ENCODE results near the gene PIAS1. TPM values are rescaled to one million over a fixed set of nuclear protein-coding genes. Genes with fewer than 3 reads are reported as not detected.

PIAS1 gene
- total and polyA plus RNA-seq, 9 of the 15 experiments (the other 6 are each of a cell fraction or from before 2014, with no cell fraction given), result 18.0 to 59.1 (median 28.5) TPM

DNA sequence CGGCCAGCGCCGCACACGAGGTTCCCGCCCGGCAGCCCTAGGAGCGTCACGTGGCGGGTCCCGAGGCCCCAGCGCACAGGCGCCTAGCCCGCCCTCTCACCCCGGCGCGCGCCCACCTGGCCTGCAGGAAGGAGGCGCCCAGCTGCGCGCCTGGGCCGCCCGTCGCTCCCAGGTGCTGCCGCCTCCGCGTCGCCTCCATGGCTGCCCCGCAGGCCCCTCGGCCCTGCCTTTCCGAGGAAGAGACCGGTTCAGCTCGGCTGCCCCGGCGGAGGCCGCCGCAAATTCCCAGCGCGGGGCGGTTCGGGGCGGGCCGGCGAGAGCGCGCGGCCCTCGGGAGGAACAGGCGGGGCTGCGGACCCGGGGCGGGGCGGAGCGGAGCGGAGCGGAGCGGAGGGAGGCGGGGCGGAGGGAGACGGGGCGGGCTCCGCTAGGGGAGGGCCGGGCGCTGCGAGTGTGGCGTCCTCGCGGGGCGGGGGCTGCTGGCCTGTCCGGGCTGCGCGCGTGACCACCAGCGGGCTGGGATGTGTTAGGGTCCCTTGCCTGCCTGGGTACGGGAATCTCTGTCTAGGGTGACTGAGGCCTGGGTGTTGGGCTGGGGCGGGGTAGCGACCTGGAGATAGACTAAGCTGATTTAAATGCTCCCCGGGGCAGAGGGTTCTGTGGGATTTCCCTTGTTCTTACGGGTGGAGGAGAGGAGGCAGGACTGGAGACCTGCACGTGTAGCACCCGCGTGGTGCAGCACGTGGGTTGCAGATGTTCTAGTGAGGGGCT is 175.5 kb downstream of the PIAS1 start, which contains the start of gene CLN6 (continued):
- TF ChIP-seq, protein P1, sequence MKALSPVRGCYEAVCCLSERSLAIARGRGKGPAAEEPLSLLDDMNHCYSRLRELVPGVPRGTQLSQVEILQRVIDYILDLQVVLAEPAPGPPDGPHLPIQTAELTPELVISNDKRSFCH (CRISPR knock-in tag; IDR thresholded peaks at IDR 0.05), result no peak
- TF ChIP-seq, protein P1 (tag; IDR thresholded peaks at IDR 0.05), result peak; percentile 63
- 0 out of 2 replicates have a peak, but pooled peaks have one; percentile 58 for TF ChIP-seq LCOR (CRISPR knock-in tag; IDR thresholded peaks at IDR 0.05)
- TF ChIP-seq, protein P2, sequence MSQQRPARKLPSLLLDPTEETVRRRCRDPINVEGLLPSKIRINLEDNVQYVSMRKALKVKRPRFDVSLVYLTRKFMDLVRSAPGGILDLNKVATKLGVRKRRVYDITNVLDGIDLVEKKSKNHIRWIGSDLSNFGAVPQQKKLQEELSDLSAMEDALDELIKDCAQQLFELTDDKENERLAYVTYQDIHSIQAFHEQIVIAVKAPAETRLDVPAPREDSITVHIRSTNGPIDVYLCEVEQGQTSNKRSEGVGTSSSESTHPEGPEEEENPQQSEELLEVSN (IDR thresholded peaks at IDR 0.05; ENCODE audit: borderline replicate concordance in 1 of 2, extremely low read depth in 1 of 2, insufficient read depth in 1 of 2, insufficient read length in 1 of 2, low read depth in 1 of 2, low read length in 1 of 2, poor library complexity in 1 of 2, severe bottlenecking in 1 of 2), result peak; percentile 98 to 100
- TF ChIP-seq, protein P3, sequence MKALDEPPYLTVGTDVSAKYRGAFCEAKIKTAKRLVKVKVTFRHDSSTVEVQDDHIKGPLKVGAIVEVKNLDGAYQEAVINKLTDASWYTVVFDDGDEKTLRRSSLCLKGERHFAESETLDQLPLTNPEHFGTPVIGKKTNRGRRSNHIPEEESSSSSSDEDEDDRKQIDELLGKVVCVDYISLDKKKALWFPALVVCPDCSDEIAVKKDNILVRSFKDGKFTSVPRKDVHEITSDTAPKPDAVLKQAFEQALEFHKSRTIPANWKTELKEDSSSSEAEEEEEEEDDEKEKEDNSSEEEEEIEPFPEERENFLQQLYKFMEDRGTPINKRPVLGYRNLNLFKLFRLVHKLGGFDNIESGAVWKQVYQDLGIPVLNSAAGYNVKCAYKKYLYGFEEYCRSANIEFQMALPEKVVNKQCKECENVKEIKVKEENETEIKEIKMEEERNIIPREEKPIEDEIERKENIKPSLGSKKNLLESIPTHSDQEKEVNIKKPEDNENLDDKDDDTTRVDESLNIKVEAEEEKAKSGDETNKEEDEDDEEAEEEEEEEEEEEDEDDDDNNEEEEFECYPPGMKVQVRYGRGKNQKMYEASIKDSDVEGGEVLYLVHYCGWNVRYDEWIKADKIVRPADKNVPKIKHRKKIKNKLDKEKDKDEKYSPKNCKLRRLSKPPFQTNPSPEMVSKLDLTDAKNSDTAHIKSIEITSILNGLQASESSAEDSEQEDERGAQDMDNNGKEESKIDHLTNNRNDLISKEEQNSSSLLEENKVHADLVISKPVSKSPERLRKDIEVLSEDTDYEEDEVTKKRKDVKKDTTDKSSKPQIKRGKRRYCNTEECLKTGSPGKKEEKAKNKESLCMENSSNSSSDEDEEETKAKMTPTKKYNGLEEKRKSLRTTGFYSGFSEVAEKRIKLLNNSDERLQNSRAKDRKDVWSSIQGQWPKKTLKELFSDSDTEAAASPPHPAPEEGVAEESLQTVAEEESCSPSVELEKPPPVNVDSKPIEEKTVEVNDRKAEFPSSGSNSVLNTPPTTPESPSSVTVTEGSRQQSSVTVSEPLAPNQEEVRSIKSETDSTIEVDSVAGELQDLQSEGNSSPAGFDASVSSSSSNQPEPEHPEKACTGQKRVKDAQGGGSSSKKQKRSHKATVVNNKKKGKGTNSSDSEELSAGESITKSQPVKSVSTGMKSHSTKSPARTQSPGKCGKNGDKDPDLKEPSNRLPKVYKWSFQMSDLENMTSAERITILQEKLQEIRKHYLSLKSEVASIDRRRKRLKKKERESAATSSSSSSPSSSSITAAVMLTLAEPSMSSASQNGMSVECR (CRISPR knock-in tag; IDR thresholded peaks at IDR 0.05), result peak; percentile 64; the same call in 1 of the 2 replicates
- peak; percentile 89; the same call in 1 of the 2 replicates for TF ChIP-seq FOXP1 (CRISPR knock-in tag; IDR thresholded peaks at IDR 0.05)
- no peak for TF ChIP-seq KLF1 (tag; IDR thresholded peaks at IDR 0.05)
- no peak for TF ChIP-seq MCM3 (IDR thresholded peaks at IDR 0.05)
- TF ChIP-seq, protein P4, sequence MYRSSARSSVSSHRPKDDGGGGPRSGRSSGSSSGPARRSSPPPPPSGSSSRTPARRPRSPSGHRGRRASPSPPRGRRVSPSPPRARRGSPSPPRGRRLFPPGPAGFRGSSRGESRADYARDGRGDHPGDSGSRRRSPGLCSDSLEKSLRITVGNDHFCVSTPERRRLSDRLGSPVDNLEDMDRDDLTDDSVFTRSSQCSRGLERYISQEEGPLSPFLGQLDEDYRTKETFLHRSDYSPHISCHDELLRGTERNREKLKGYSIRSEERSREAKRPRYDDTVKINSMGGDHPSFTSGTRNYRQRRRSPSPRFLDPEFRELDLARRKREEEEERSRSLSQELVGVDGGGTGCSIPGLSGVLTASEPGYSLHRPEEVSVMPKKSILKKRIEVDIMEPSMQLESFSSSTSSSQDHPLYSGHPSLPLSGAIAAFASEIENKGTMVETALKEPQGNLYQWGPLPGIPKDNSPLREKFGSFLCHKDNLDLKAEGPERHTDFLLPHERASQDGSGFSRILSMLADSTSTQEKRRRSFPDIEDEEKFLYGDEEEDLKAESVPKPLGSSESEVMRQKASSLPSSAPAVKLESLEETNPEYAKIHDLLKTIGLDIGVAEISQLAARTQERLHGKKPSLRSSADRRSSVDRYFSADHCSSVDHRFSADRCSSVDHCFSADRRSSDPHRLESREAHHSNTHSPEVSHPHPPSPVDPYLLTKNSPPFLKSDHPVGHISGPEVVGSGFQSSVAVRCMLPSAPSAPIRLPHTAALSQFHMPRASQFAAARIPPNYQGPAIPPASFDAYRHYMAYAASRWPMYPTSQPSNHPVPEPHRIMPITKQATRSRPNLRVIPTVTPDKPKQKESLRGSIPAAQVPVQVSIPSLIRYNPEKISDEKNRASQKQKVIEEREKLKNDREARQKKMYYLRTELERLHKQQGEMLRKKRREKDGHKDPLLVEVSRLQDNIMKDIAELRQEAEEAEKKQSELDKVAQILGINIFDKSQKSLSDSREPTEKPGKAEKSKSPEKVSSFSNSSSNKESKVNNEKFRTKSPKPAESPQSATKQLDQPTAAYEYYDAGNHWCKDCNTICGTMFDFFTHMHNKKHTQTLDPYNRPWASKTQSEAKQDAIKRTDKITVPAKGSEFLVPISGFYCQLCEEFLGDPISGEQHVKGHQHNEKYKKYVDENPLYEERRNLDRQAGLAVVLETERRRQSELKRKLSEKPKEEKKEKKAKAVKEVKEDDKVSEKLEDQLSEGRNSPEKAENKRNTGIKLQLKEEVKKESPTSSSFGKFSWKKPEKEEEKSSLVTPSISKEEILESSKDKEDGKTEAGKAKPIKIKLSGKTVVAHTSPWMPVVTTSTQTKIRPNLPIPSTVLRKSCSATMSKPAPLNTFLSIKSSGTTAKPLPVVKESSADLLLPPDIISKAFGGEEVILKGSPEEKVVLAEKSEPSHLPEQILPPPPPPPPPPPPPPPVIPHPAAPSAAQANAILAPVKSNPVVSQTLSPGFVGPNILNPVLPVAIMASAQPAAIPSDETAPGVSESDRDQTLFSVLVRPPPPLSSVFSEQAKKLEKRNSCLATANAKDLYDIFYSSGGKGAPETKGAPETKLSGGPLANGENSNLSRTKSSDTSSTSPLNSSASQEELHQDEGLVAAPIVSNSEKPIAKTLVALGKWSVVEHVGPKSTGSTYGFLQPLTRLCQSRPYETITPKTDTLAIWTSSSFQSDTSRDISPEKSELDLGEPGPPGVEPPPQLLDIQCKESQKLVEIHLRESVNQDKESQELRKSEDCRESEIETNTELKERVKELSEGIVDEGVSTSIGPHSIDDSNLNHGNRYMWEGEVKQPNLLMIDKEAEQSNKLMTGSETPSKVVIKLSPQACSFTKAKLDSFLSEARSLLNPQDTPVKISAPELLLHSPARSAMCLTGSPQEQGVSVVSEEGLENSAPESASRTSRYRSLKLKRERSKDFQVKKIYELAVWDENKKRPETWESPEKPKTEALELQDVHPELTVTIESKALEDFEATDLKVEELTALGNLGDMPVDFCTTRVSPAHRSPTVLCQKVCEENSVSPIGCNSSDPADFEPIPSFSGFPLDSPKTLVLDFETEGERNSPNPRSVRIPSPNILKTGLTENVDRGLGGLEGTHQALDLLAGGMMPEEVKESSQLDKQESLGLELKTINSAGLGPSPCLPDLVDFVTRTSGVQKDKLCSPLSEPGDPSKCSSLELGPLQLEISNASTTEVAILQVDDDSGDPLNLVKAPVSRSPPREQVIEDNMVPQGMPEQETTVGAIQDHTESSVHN (IDR thresholded peaks at IDR 0.05; ENCODE audit: borderline replicate concordance in 1 of 2, low read depth in 1 of 2), result 0 out of 4 replicates have a peak, but pooled peaks of 1 of the 2 experiments have one; percentile 25
- no peak for TF ChIP-seq HNRNPH1 (optimal IDR thresholded peaks at IDR 0.05; ENCODE audit: low read depth, low read length)
- peak; percentile 33 for TF ChIP-seq HMGN3 (IDR thresholded peaks at IDR 0.05; ENCODE audit: borderline replicate concordance, extremely low read depth, insufficient read length, low read depth, low read length)

Data from K562 (cell line).